Activated CD4-positive, alpha-beta T cell treated with anti-CD3 and anti-CD28 coated beads for 36 hours (primary cell): ENCODE measurements around the gene IL12RB2. TPM values are rescaled to one million over a fixed set of nuclear protein-coding genes. Genes with fewer than 3 reads are reported as not detected.

Experiments
- ATAC-seq: fragments of 200-7000 bp; cut with Tn5 transposase; one replicate; pipeline ENCODE4 v1.10.0; 2021; ENCODE audit warnings: mild to moderate bottlenecking, moderate library complexity
- CTCF ChIA-PET: fragments of 350-600 bp; sonication (Branson Sonifier 250); formaldehyde crosslinking; loops from one replicate; lab custom pipeline; 2021; ENCODE audit warnings: antibody characterized with exemption; lab: Charles Lee
- POLR2A ChIA-PET: fragments of 350-600 bp; sonication (Branson Sonifier 250); formaldehyde crosslinking; loops from one replicate; lab custom pipeline; 2021; ENCODE audit warnings: antibody characterized with exemption, inconsistent platforms; lab: Charles Lee
- DNase-seq: peaks from one replicate; pipeline ENCODE4 v3.0.0-alpha.2; 2020
- H3K27ac Mint-ChIP-seq: one replicate; pipeline ENCODE4 v1.8.0; 2021; ENCODE audit warnings: mixed read lengths
- H3K27me3 Mint-ChIP-seq: one replicate; pipeline ENCODE4 v1.8.0; 2021; ENCODE audit warnings: mixed read lengths
- H3K36me3 Mint-ChIP-seq: one replicate; pipeline ENCODE4 v1.8.0; 2021; ENCODE audit warnings: low read depth, mixed read lengths
- H3K4me1 Mint-ChIP-seq: one replicate; pipeline ENCODE4 v1.8.0; 2021; ENCODE audit warnings: mixed read lengths
- H3K4me3 Mint-ChIP-seq: one replicate; pipeline ENCODE4 v1.8.0; 2021; ENCODE audit warnings: mild to moderate bottlenecking, moderate library complexity, mixed read lengths
- H3K9me3 Mint-ChIP-seq: one replicate; pipeline ENCODE4 v1.8.0; 2021; ENCODE audit warnings: low read depth, mixed read lengths
- intact Hi-C, 2 experiments: fragments of 100-400 bp; cut with DNase I in 1 of 2; cut with micrococcal nuclease in 1 of 2; formaldehyde crosslinking; loops; one replicate each; pipeline versions ENCODE4 v1.14.2 to v1.15.1; 2022 to 2024; cut with DNase I, micrococcal nuclease
- total RNA-seq, 2 experiments: library from RNA; stranded (reverse); gene quantifications; one replicate each; pipeline ENCODE4 v1.2.3, GENCODE V29; 2021

The IL12RB2 gene
- total RNA-seq, 2 experiments from 2014 or later, result 77.9 to 99.2 TPM

DNA sequence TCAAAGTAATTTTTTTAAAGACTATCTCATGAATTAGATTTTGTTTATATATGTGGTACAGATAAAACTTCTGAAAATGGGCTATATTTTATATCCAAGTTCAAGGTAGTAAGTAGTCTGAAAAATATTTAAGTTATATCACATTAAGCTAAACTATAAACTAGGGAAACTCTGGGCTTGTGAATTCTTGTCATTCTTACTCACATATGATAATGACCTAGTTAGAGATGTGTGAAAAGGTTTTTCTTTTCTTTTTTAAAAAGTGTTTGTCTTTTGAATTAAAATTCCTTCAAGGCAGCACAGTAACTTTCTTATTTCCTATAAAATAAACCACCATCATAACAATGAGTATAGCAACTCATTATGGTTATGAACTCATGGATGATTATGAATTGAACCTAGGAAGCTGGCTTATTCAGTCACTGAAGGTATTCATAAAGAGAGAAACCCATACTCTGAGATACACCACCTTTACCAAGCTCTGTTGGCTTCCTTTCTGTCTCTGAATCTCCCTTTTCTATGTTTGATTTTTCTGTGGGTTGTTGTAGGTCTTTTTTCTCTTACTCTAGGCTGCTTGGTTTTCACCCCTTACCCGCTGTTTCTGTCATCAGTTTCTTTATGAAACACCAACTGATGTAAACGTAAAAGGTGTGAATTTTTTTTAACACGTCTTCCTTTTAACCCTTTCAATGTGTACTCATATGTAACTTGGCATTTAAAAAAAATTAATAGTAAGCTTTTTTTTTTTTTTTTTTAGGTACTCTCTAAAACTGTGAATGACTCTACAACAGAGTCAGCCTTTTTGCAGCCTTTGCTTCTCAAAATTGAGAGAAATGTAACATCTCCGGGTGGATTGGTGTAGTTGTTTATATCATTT lies 25.2 kb downstream of the IL12RB2 start:
- H3K36me3 Mint-ChIP-seq, result peaks cover 80% of the 10 kb centered on the region
- peaks cover 79% of the 10 kb centered on the region for H3K4me1 Mint-ChIP-seq
- intact Hi-C loops, result loop anchor here (1.0 to 10.0 kb wide), 21 partner anchors 7 to 1051 kb away; partner anchors contain the start of genes GADD45A (in 1 of the 2) and SERBP1 (in 1 of the 2)
- ChIA-PET CTCF (interaction anchor here (0.5 to 2.9 kb wide), 25 partner anchors 12 to 887 kb away, joined by 3 to 14 read pairs (median 4); no protein-coding TSS in a partner anchor), POLR2A (interaction anchor here (0.6 to 1.9 kb wide), 20 partner anchors 13 to 993 kb away, joined by 3 to 35 read pairs (median 4); partner anchors contain the start of genes IL12RB2 and SERBP1)
- DNase-seq, result peak; percentile 62
- no peaks in the 10 kb centered on the region for H3K9me3 Mint-ChIP-seq
- peak; percentile 86 for ATAC-seq
- peak overlapping the region; percentile 87 for H3K27ac Mint-ChIP-seq
- peak overlapping the region; percentile 44 for H3K4me3 Mint-ChIP-seq
- no peaks in the 10 kb centered on the region for H3K27me3 Mint-ChIP-seq

DNA sequence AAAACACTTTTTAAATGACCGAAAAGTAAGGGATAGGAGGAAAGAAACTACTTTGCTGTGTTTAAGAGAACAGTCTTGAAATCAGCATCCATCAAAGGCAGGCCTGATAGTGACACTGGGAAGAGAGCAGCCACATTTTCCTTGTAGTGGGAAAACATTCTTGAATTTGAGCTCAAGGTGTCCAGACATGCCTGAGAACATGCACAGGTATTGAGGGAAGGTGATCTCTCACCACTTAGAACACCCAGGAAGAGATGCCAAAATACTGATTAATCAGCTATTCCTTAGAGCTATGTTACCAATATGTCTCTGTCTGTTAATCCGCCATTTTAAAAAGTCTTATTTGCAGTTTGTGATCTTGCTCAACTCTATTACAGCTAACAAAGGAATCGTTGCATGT lies 25.9 kb downstream of the IL12RB2 start:
- ATAC-seq (no peak), DNase-seq (no peak)
- ChIA-PET CTCF (interaction anchor here (0.5 to 2.9 kb wide), 17 partner anchors 12 to 887 kb away, joined by 3 to 14 read pairs (median 5); no protein-coding TSS in a partner anchor), POLR2A (interaction anchor here (1.0 to 1.9 kb wide), 6 partner anchors 20 to 168 kb away, joined by 3 to 35 read pairs (median 7); partner anchors contain the start of genes IL23R and SERBP1)
- H3K27me3 Mint-ChIP-seq, result no peaks in the 10 kb centered on the region
- peak overlapping the region; percentile 87 for H3K27ac Mint-ChIP-seq
- peaks cover 79% of the 10 kb centered on the region for H3K36me3 Mint-ChIP-seq
- intact Hi-C loops, result loop anchor here (1.0 to 10.0 kb wide), 20 partner anchors 8 to 1051 kb away; partner anchors contain the start of genes GADD45A (in 1 of the 2) and SERBP1 (in 1 of the 2)
- H3K4me3 Mint-ChIP-seq, result peak overlapping the region; percentile 44
- no peaks in the 10 kb centered on the region for H3K9me3 Mint-ChIP-seq
- H3K4me1 Mint-ChIP-seq, result peaks cover 86% of the 10 kb centered on the region

DNA sequence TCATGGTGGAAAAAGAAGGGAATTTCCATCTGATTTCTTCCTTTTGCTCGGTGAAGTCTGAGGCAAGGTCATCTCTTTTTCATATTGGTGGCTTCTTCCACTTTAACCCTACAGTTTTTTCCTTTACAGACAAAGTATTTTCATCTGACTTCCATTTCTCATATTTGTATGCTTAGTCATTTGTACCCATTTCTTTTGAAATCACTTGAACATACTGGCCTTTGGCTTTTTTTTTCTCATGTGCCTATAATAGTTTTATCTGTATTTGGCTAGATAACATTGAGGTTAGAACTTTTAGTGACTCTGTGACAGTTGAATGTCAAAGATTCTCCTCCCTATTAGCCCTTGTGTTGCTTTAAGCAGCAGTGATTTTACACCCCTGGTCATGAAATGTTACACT lies 27.7 kb downstream of the IL12RB2 start:
- POLR2A ChIA-PET, result interaction anchor here (0.8 kb wide), 1 partner anchor 164 kb away, joined by 3 read pairs; no protein-coding TSS in a partner anchor
- H3K4me3 Mint-ChIP-seq, result peak overlapping the region; percentile 30
- CTCF ChIA-PET, result interaction anchor here (0.9 kb wide), 1 partner anchor 123 kb away, joined by 3 read pairs; no protein-coding TSS in a partner anchor
- H3K4me1 Mint-ChIP-seq, result peaks cover 93% of the 10 kb centered on the region
- H3K36me3 Mint-ChIP-seq, result peaks cover 71% of the 10 kb centered on the region
- DNase-seq, result no peak
- no peak for ATAC-seq
- H3K27ac Mint-ChIP-seq, result peak overlapping the region; percentile 87
- no peaks in the 10 kb centered on the region for H3K9me3 Mint-ChIP-seq
- H3K27me3 Mint-ChIP-seq, result no peaks in the 10 kb centered on the region
- intact Hi-C loops, result loop anchor here (5.0 to 10.0 kb wide), 6 partner anchors 67 to 1051 kb away; no protein-coding TSS in a partner anchor

DNA sequence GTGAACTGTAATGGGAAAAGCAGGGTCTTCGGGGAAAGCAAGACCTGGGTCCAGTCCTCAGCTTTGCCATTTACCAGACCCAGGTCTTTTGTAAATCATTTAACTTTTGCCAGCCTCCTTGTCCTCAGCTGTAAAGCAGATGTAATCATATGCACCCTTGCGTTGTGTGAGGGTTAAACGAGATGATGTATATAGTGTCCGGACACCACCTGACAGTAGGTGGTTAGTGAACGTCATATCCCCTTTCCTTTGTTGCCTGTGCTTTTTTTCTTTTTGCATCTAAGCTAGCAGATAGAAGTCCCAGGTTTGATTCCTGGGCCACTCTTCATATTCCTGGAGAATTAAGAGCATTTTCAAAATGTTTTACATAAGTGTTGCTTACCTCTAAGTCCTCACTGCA lies 28.5 kb downstream of the IL12RB2 start:
- POLR2A ChIA-PET, result interaction anchor here (0.6 to 1.5 kb wide), 2 partner anchors 96 to 164 kb away, joined by 3 read pairs; no protein-coding TSS in a partner anchor
- ATAC-seq, result no peak

DNA sequence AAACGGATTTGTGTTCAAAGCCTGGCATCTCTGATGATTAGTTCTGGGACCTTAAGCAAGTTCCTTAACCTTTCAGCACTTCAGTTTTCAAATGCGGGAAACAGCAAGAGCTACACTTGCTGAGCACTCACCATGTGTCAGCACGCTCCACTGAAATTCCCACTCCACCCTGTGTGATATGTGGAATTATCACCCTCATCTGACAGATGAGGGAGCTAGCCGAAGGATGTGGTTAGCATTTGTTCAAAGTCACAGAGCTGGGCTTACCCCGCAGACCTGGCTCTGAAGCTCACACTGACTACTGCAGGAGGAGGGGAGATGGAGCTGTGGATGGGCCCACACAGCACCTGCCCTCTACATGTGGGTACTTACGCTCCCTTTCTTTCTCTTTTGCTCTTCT lies 29.1 kb downstream of the IL12RB2 start:
- CTCF ChIA-PET, result interaction anchor here (0.5 to 1.2 kb wide), 8 partner anchors 36 to 340 kb away, joined by 3 to 4 read pairs (median 3); no protein-coding TSS in a partner anchor
- ATAC-seq, result peak; percentile 7
- Mint-ChIP-seq H3K27ac (peak overlapping the region; percentile 87), H3K4me3 (peak overlapping the region; percentile 54), H3K4me1 (peaks cover 94% of the 10 kb centered on the region), H3K36me3 (peaks cover 74% of the 10 kb centered on the region), H3K9me3 (no peaks in the 10 kb centered on the region), H3K27me3 (no peaks in the 10 kb centered on the region)
- peak; percentile 61 for DNase-seq
- POLR2A ChIA-PET, result interaction anchor here (0.9 to 1.5 kb wide), 3 partner anchors 92 to 165 kb away, joined by 3 to 4 read pairs (median 4); partner anchors contain the start of gene SERBP1
- intact Hi-C loops, result loop anchor here (5.0 to 10.0 kb wide), 6 partner anchors 66 to 1052 kb away; no protein-coding TSS in a partner anchor

More for the DNA sequence above, 28.5 kb downstream of the IL12RB2 start:
- H3K4me3 Mint-ChIP-seq, result peak overlapping the region; percentile 54
- H3K36me3 Mint-ChIP-seq, result peaks cover 72% of the 10 kb centered on the region
- H3K4me1 Mint-ChIP-seq, result peaks cover 93% of the 10 kb centered on the region
- no peak for DNase-seq
- intact Hi-C loops, result loop anchor here (5.0 to 10.0 kb wide), 6 partner anchors 66 to 1051 kb away; no protein-coding TSS in a partner anchor
- peak overlapping the region; percentile 87 for H3K27ac Mint-ChIP-seq
- no peaks in the 10 kb centered on the region for H3K9me3 Mint-ChIP-seq
- CTCF ChIA-PET, result interaction anchor here (0.5 to 1.2 kb wide), 5 partner anchors 41 to 165 kb away, joined by 3 to 5 read pairs (median 4); no protein-coding TSS in a partner anchor
- H3K27me3 Mint-ChIP-seq, result no peaks in the 10 kb centered on the region

DNA sequence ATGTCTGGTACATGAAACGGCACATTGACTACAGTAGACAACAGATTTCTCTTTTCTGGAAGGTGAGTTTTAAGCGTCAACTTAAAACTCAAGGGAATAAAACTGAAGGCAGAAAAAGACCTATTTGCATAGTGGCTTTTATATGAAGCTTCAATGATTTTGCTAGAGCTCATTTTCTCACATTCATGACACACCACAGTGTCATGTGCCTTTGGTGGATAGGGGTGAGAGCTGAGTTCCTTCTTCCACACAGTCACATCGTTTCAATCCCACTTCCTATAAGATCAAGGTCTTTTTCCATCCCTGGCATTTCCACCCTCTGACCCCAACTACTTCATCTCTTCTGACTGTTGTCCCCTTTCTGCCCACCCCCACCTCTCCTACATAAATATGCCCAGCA lies 31.0 kb downstream of the IL12RB2 start:
- H3K27ac Mint-ChIP-seq, result peak overlapping the region; percentile 94
- POLR2A ChIA-PET, result interaction anchor here (0.6 to 2.9 kb wide), 9 partner anchors 17 to 404 kb away, joined by 3 to 38 read pairs (median 4); partner anchors contain the start of gene SERBP1
- intact Hi-C loops, result loop anchor here (1.0 to 10.0 kb wide), 15 partner anchors 24 to 1054 kb away; partner anchors contain the start of genes SERBP1 (in 2 of the 2) and GADD45A (in 1 of the 2)
- CTCF ChIA-PET, result interaction anchor here (1.2 to 3.3 kb wide), 6 partner anchors 28 to 125 kb away, joined by 4 to 16 read pairs (median 6); partner anchors contain the start of gene IL12RB2
- H3K9me3 Mint-ChIP-seq, result no peaks in the 10 kb centered on the region
- ATAC-seq (peak; percentile 14), DNase-seq (peak; percentile 45)
- peak overlapping the region; percentile 7 for H3K4me3 Mint-ChIP-seq
- H3K36me3 Mint-ChIP-seq, result peaks cover 81% of the 10 kb centered on the region
- H3K27me3 Mint-ChIP-seq, result no peaks in the 10 kb centered on the region
- H3K4me1 Mint-ChIP-seq, result peaks cover 92% of the 10 kb centered on the region

DNA sequence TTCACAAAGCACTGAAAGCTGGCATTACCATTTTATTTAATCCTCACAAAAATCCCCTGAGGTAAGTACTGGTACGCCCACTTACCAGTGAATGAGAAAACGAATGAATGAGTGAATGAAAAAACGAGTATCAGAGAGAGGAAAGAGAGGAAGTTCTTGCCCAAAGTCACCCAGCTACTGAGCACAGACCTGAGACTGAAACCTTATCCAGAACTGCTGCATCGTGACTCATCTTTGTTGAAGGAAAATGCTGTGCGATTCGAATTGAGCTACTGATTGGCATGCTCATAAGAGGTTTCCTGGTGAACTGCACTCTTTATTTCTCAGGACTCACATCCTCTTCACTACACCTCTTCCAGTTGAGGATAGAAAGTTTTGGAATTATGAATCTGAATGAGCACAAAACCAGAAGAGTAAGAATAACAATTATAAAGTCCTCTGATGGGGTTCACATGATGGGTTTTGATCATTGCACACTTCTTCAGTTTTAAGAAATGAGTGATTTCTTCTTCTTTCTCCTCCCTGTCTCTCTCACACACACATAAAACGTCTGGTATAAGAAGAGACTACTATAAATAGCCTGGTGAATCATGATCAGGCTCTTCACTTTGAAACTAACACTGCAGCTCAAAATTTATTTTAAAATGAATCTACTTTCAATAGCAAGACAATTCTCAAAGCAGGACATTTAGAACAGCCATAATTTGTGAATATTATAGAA lies 32.1 kb downstream of the IL12RB2 start:
- intact Hi-C loops, result loop anchor here (1.0 to 10.0 kb wide), 17 partner anchors 7 to 1055 kb away; partner anchors contain the start of genes SERBP1 (in 2 of the 2) and GADD45A (in 1 of the 2)
- Mint-ChIP-seq H3K4me1 (peaks cover 87% of the 10 kb centered on the region), H3K9me3 (no peaks in the 10 kb centered on the region), H3K36me3 (peaks cover 78% of the 10 kb centered on the region), H3K4me3 (peak overlapping the region; percentile 40), H3K27ac (peak overlapping the region; percentile 94), H3K27me3 (no peaks in the 10 kb centered on the region)
- peak; percentile 67 for DNase-seq
- ATAC-seq, result peak; percentile 67
- CTCF ChIA-PET, result interaction anchor here (0.7 to 3.3 kb wide), 17 partner anchors 8 to 176 kb away, joined by 3 to 16 read pairs (median 4); partner anchors contain the start of gene IL12RB2
- POLR2A ChIA-PET, result interaction anchor here (0.6 to 2.9 kb wide), 16 partner anchors 11 to 345 kb away, joined by 3 to 38 read pairs (median 6); partner anchors contain the start of genes GADD45A and SERBP1

DNA sequence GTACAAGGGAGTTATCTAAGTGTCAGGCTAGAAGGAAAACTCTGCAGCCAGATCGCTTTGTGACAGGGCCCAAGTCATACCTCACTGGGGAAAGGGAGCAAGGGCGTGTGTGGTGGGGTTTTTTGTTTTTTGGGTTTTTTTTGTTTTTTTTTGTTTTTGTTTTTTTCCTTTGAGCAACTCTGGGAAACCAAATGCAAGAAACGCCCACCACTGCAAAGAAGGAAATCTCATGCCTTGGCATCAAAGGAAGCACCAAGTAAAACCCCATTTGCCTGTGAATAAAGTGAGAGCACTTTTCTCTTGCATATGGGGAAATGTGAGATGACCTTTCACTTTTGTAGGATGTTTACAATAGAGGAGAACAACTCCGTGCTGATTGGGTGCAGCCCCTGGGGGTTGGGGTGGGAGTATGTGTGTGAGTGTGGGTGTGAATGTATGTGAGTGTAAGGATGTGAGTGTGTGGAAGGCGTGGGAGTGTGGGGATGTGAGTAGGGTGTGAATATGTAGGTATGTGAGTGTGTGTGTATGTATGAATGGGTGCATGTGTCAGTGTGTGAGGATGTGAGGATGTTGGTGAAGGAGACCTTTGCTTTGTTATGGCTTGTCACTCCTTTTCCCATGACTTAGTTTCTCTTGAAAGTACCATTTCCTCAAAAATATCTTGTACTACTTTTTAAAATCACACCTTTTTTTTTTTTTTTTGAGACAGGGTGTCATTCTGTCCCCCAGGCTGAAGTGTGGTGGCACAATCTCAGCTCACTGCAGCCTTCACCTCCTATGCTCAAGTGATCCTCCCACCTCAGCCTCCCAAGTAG lies 34.6 kb downstream of the IL12RB2 start:
- no peaks in the 10 kb centered on the region for H3K27me3 Mint-ChIP-seq
- peak; percentile 68 for DNase-seq
- intact Hi-C loops, result loop anchor here (5.0 to 10.0 kb wide), 2 partner anchors 107 to 160 kb away; no protein-coding TSS in a partner anchor
- ATAC-seq, result peak; percentile 12
- POLR2A ChIA-PET, result interaction anchor here (0.6 to 0.7 kb wide), 2 partner anchors 152 to 181 kb away, joined by 3 to 5 read pairs; no protein-coding TSS in a partner anchor
- CTCF ChIA-PET, result no interaction called here
- peak overlapping the region; percentile 68 for H3K27ac Mint-ChIP-seq
- H3K36me3 Mint-ChIP-seq, result peaks cover 70% of the 10 kb centered on the region
- no peak overlapping the region for H3K4me3 Mint-ChIP-seq
- no peaks in the 10 kb centered on the region for H3K9me3 Mint-ChIP-seq
- H3K4me1 Mint-ChIP-seq, result peaks cover 68% of the 10 kb centered on the region

DNA sequence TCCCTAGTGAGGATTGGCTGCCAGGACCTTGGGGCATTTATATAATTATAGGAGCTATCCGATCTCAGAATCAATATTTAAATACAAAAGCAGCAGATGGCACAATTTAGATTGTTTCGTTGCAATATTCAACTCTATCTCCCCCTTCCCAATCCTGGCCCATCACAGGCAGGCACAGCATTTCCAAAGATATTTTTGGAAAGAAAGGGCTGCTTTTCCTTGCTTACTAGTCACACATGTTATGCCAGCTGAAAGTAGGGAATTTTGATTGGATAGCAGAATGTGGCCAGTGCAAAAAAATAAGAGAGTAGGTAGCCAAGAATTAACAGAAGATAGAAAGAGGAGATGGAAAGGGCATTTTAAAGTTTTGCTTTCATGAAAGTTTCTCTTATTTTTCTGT lies 37.9 kb downstream of the IL12RB2 start:
- Mint-ChIP-seq H3K36me3 (peaks cover 70% of the 10 kb centered on the region), H3K4me1 (peaks cover 55% of the 10 kb centered on the region), H3K27me3 (no peaks in the 10 kb centered on the region), H3K9me3 (no peaks in the 10 kb centered on the region), H3K27ac (peak overlapping the region; percentile 15), H3K4me3 (no peak overlapping the region)
- ChIA-PET POLR2A (interaction anchor here (1.0 kb wide), 1 partner anchor 13 kb away, joined by 3 read pairs; no protein-coding TSS in a partner anchor), CTCF (interaction anchor here (0.9 to 2.9 kb wide), 5 partner anchors 12 to 131 kb away, joined by 3 to 16 read pairs (median 3); no protein-coding TSS in a partner anchor)
- DNase-seq, result no peak
- no peak for ATAC-seq
- intact Hi-C loops, result loop anchor here in 1 of 2 experiments (10.0 kb wide), 1 partner anchor 111 kb away; no protein-coding TSS in a partner anchor
